ENCODE results near the gene SSR4.

Gene SSR4

DNA sequence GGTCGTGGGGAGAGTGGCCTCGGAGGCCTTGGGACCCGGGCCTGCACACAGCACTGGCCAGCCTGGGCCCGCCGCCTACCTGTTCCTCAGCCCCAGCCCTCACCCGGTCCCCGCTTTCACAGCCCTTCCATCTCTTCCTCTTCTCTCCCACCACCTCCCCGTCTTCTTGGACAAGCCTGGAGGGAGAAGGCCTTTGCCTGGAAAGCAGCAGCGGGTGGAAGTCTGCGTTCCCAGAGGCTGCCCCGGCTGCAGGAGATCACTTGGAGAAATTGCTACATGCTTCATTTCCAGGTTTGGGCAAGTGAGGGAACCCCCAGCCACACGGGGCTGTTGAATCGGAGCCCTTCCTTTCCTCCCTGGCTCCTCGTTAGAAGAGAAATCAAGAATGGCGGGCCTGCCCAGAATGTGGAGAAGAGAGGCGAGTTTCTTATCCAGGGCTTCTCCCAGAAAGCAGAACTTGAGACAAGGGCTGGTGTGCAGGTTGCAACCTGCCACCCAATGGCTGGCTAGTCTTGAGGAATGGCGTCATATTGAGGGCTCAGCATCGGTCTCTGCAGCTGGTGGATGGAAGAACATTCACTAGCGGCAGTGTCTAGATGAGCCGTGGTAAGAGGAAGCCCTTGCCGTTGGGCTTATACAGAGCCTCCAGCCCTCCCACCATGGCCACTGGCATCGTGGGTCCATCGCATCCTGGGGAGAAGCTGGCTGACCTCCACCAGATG lies 37.1 kb downstream of the SSR4 start:
- no peak for DNase-seq

DNA sequence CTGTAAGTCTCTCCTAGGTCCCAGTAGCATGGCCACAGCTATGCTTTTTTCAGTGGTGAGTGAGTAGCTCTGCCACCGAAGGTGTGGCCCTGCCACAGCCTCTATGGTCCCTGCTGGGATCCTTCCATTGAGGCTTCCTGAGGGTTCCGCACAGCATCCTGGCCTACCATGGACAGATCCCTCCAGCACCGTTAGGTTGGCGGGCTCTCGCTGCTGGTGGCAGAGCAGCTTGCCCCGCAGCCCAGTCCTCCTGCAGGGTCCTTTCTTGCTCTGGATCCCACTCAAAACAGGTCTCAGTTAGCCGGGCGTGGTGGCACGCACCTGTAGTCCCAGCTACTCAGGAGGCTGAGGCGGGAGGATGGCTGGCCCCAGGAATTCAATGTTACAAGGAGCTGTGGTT lies 38.3 kb downstream of the SSR4 start:
- DNase-seq, result no peak

DNA sequence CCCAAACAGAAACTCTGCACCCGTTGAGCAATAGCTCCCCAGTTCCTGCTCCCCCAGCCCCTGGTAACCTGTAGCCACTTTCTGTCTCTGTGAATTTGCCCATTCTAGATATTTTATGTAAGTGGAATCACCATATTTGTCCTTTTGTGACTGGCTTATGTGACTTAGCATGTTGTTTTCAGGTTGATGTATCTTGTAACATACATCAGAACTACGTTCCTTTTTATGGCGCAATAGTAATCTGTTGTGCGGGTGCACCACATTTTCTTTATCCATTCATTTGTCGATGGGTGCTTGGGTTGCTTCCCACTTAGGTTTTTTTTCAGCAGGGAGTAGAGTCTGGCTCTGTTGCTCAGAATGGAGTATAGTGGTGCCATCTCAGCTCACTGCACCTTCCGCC lies 42.5 kb downstream of the SSR4 start:
- no peak for DNase-seq

DNA sequence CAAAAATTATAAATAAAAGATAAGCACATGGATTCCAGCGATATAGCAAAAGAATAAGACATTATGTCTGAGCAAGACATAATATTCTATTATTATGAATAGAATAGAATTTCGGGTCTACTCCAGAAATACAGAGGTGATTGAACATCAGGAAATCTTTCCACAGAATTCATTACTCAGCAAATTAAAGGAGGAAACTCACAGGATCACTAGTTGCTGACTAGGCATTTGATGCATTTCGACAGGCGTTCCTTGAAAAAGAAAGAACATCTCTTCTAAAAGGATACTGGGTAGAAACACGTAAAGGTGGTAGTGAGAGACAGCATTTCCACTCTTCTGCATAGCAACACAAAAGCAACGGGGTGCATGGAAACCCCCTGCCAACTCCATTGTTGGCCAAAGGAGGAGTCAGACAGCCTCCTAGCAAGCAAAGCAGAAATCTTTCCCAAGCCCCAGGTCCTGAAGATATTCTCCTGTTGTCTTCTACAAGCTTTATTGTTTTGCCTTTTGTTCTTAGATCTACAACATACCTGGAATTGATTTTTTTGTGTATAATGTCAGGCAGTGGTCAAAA lies 50.1 kb downstream of the SSR4 start:
- no peak for DNase-seq

DNA sequence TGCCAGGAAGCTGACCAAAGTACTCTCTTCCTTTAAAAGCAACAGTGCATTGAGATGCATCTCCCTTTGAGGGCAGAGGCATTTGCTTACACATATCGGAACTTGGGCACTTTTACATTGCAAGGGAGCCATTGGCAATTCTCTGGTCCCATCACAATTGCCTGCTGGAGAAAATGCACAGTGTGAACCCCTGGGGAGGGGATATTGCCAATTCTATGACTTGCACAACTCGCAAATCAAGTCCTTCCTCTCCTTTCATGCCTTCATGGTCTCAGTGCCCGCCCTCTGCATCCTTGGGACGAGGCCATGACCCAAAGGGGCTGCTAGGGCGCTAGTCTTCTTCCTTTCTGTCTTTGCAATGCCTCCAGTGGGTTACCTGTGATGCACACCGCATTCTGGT lies 50.7 kb downstream of the SSR4 start:
- DNase-seq, result no peak

DNA sequence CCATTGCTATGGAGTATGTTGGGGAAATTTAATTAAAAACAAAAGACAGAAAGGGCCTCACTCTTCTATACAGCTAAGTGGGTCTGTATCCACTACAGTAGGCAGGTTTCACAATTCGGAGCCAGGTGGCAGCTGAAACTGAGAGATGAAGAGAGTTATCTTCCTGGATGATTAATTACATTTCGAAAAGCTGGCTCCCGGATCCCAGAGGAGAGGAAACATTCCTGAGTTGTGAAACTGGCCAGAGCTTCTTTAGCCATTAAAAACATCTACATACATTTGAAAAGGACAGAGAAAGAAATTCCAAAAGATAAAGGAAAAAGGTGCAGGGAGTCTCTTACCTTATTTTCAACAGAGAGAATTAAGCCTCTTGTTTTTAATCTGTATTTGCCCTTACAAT lies 51.4 kb downstream of the SSR4 start:
- DNase-seq, result no peak

Measured in NCI-H187 (cell line).